WTC11 (cell line): ENCODE data around the gene BHLHE23. TPM values are rescaled to one million over a fixed set of nuclear protein-coding genes. Genes with fewer than 3 reads are reported as not detected.
A peak's percentile ranks its signal among the peaks of the same experiment; 100 is the strongest.

ENCODE experiments used
- ATAC-seq: fragments of 200-7000 bp; cut with Tn5 transposase; 2 replicates; pipeline ENCODE4 v1.10.0; 2021; ENCODE audit warnings: mild to moderate bottlenecking, moderate library complexity
- CTCF ChIA-PET: fragments of 300-600 bp; sonication (Branson Sonifier 250); formaldehyde crosslinking; loops from one replicate; lab custom pipeline; 2021; ENCODE audit warnings: antibody characterized with exemption; lab: Charles Lee
- POLR2A ChIA-PET: fragments of 350-600 bp; sonication (Branson Sonifier 250); formaldehyde crosslinking; loops from one replicate; lab custom pipeline; 2021; ENCODE audit warnings: antibody characterized with exemption; lab: Charles Lee
- DNase-seq: peaks from one replicate; pipeline ENCODE4 v3.0.0; 2021; ENCODE audit warnings: low spot score
- H3K27ac Mint-ChIP-seq: 2 replicates; pipeline ENCODE4 v1.8.0; 2021; ENCODE audit warnings: mixed read lengths
- H3K27me3 Mint-ChIP-seq: 2 replicates; pipeline ENCODE4 v1.8.0; 2021; ENCODE audit warnings: low read depth, mild to moderate bottlenecking, moderate library complexity, mixed read lengths
- H3K36me3 Mint-ChIP-seq: 2 replicates; pipeline ENCODE4 v1.8.0; 2021; ENCODE audit warnings: mixed read lengths
- H3K4me1 Mint-ChIP-seq: 2 replicates; pipeline ENCODE4 v1.8.0; 2022; ENCODE audit warnings: mixed read lengths
- H3K4me3 Mint-ChIP-seq: 2 replicates; pipeline ENCODE4 v1.8.0; 2021; ENCODE audit warnings: mild to moderate bottlenecking, moderate library complexity, mixed read lengths
- H3K9me3 Mint-ChIP-seq: 2 replicates; pipeline ENCODE4 v1.8.0; 2021; ENCODE audit warnings: mixed read lengths
- CBFB ChIP-seq: sonication (generic); formaldehyde crosslinking; IDR thresholded peaks from 2 replicates; pipeline ENCODE4 v1.8.1; 2022; ENCODE audit warnings: mild to moderate bottlenecking, low read depth, missing genetic modification reagents
- ELF4 ChIP-seq: sonication (generic); formaldehyde crosslinking; IDR thresholded peaks from 2 replicates; pipeline ENCODE4 v1.8.1; 2022; ENCODE audit warnings: low read depth, mild to moderate bottlenecking, moderate library complexity, missing genetic modification reagents
- FOXJ3 ChIP-seq: sonication (generic); formaldehyde crosslinking; IDR thresholded peaks from 2 replicates; pipeline ENCODE4 v1.9.0; 2021; ENCODE audit warnings: missing genetic modification reagents, mild to moderate bottlenecking, borderline replicate concordance
- GRHL2 ChIP-seq: fragments of 250-450 bp; sonication (Bioruptor Pico); IDR thresholded peaks from 2 replicates; pipeline ENCODE4 v1.8.0; 2022; ENCODE audit warnings: mild to moderate bottlenecking, moderate library complexity; ENCODE audit not compliant: insufficient replicate concordance, severe bottlenecking
- JAZF1 ChIP-seq: fragments of 250-450 bp; sonication (Bioruptor Pico); IDR thresholded peaks from 2 replicates; pipeline ENCODE4 v1.9.0; 2021; ENCODE audit warnings: moderate library complexity, mild to moderate bottlenecking, inconsistent platforms
- NFE2L1 ChIP-seq: sonication (generic); formaldehyde crosslinking; IDR thresholded peaks from 2 replicates; pipeline ENCODE4 v1.8.1; 2023; ENCODE audit warnings: missing genetic modification reagents
- RELA ChIP-seq: sonication (generic); formaldehyde crosslinking; IDR thresholded peaks from 2 replicates; pipeline ENCODE4 v1.8.1; 2022; ENCODE audit warnings: missing genetic modification reagents, mild to moderate bottlenecking, borderline replicate concordance
- TCF7 ChIP-seq: sonication (generic); formaldehyde crosslinking; IDR thresholded peaks from 2 replicates; pipeline ENCODE4 v1.8.0; 2022; ENCODE audit warnings: mild to moderate bottlenecking, low read depth, missing genetic modification reagents, moderate library complexity
- TP53 ChIP-seq: sonication (generic); formaldehyde crosslinking; IDR thresholded peaks from 2 replicates; pipeline ENCODE4 v1.8.1; 2023; ENCODE audit warnings: mild to moderate bottlenecking, missing genetic modification reagents
- ZNF232 ChIP-seq: sonication (generic); formaldehyde crosslinking; IDR thresholded peaks from 2 replicates; pipeline ENCODE4 v1.8.0; 2022; ENCODE audit warnings: mild to moderate bottlenecking, missing genetic modification reagents
- ZNF263 ChIP-seq: sonication (generic); formaldehyde crosslinking; IDR thresholded peaks from 2 replicates; pipeline ENCODE4 v1.8.1; 2022; ENCODE audit warnings: low read depth, mild to moderate bottlenecking, moderate library complexity, missing genetic modification reagents
- ZNF671 ChIP-seq: fragments of 250-450 bp; sonication (Bioruptor Pico); IDR thresholded peaks from 2 replicates; pipeline ENCODE4 v1.8.0; 2021; ENCODE audit warnings: mild to moderate bottlenecking
- total RNA-seq: library from RNA; stranded (reverse); gene quantifications from 3 replicates; pipeline ENCODE4 v1.2.3, GENCODE V29; 2021
- TF ChIP-seq, protein P1 (sequence below): fragments of 250-450 bp; sonication (Bioruptor Pico); IDR thresholded peaks from 2 replicates; pipeline ENCODE4 v1.9.0; 2021; ENCODE audit warnings: mild to moderate bottlenecking
- TF ChIP-seq, protein P2 (sequence below): fragments of 200-600 bp; IDR thresholded peaks from 2 replicates; pipeline ENCODE4 v1.8.0; 2022; ENCODE audit warnings: antibody characterized with exemption
- TF ChIP-seq, protein P3 (sequence below): sonication (generic); formaldehyde crosslinking; IDR thresholded peaks from 2 replicates; pipeline ENCODE4 v1.8.0; 2022; ENCODE audit warnings: mild to moderate bottlenecking, missing genetic modification reagents
- TF ChIP-seq, protein P4 (sequence below): sonication (generic); formaldehyde crosslinking; conservative IDR thresholded peaks from 2 replicates; pipeline ENCODE4 v1.8.1; 2022; ENCODE audit warnings: mild to moderate bottlenecking, missing genetic modification reagents
- TF ChIP-seq, protein P5 (sequence below): fragments of 250-450 bp; sonication (Bioruptor Pico); IDR thresholded peaks from 2 replicates; pipeline ENCODE4 v1.8.0; 2021; ENCODE audit warnings: mild to moderate bottlenecking
- TF ChIP-seq, protein P6 (sequence below): sonication (generic); formaldehyde crosslinking; IDR thresholded peaks from 2 replicates; pipeline ENCODE4 v1.8.1; 2022; ENCODE audit warnings: low read depth, missing genetic modification reagents, borderline replicate concordance
- TF ChIP-seq, protein P7 (sequence below): sonication (generic); formaldehyde crosslinking; IDR thresholded peaks from 2 replicates; pipeline ENCODE4 v1.8.0; 2023; ENCODE audit warnings: mild to moderate bottlenecking, missing genetic modification reagents

BHLHE23 gene
- total RNA-seq, 1 experiment from 2014 or later, result 1.3 TPM

DNA sequence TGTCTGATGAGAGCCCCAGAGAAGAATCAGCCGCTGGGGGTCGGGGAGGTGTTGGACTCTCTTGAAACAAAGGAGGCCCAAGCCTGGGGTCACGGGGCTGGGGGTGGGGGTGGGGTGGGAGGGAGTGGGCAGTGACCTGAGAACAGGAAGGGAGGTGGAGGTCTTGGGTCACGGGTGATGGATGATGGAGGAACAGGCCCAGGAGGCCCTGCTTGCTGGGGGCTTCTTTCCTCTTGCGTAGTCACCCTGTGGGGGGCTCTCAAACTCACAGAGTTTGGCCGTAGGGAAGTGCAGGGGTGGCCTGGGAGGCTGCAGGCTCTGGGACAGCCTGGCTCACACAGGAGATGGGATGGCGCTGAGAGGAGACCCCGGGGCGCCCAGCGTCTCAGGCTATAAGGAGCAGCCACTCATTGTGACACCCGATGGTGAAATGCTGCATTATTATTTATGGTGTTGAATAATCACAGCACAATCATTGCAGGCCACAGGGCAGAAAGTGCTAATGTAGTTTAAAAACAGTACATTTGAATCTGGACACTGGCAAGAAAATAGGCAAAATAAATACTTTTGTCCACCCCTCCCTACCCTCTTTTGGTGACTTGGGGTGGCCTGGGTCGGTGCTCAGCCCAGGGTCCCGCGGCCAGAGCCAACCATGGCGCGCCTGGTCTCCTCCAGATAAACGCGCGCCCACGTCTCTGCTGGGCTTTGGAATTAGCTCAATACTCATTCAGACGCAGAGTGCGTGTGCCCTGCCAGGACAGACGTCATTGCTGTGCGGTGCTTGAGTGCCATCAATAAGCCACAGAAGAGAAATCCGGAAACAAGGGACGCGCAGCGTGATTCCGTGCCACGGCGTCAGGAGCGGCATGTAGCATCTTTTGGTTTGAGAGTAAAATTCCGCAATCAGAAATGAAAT is 27.3 kb upstream of the BHLHE23 start:
- Mint-ChIP-seq H3K36me3 (no peaks in the 10 kb centered on the region), H3K27ac (peak overlapping the region; percentile 19; the same call in 1 of the 2 replicates), H3K9me3 (no peaks in the 10 kb centered on the region), H3K4me1 (peaks cover 50% of the 10 kb centered on the region), H3K27me3 (peaks cover 6% of the 10 kb centered on the region), H3K4me3 (no peak overlapping the region)
- DNase-seq (peak; percentile 9), ATAC-seq (no peak)
- CTCF ChIA-PET, result interaction anchor here (0.5 to 2.5 kb wide), 6 partner anchors 19 to 139 kb away, joined by 3 to 11 read pairs (median 4); no protein-coding TSS in a partner anchor
- TF ChIP-seq FOXJ3 (CRISPR knock-in tag), result no peak
- TF ChIP-seq CBFB (CRISPR knock-in tag), result no peak
- TF ChIP-seq, protein P1, sequence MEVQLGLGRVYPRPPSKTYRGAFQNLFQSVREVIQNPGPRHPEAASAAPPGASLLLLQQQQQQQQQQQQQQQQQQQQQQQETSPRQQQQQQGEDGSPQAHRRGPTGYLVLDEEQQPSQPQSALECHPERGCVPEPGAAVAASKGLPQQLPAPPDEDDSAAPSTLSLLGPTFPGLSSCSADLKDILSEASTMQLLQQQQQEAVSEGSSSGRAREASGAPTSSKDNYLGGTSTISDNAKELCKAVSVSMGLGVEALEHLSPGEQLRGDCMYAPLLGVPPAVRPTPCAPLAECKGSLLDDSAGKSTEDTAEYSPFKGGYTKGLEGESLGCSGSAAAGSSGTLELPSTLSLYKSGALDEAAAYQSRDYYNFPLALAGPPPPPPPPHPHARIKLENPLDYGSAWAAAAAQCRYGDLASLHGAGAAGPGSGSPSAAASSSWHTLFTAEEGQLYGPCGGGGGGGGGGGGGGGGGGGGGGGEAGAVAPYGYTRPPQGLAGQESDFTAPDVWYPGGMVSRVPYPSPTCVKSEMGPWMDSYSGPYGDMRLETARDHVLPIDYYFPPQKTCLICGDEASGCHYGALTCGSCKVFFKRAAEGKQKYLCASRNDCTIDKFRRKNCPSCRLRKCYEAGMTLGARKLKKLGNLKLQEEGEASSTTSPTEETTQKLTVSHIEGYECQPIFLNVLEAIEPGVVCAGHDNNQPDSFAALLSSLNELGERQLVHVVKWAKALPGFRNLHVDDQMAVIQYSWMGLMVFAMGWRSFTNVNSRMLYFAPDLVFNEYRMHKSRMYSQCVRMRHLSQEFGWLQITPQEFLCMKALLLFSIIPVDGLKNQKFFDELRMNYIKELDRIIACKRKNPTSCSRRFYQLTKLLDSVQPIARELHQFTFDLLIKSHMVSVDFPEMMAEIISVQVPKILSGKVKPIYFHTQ (CRISPR knock-in tag), result no peak
- TF ChIP-seq JAZF1 (CRISPR knock-in tag), result no peak
- no peak for TF ChIP-seq ZNF263
- TF ChIP-seq, protein P2, sequence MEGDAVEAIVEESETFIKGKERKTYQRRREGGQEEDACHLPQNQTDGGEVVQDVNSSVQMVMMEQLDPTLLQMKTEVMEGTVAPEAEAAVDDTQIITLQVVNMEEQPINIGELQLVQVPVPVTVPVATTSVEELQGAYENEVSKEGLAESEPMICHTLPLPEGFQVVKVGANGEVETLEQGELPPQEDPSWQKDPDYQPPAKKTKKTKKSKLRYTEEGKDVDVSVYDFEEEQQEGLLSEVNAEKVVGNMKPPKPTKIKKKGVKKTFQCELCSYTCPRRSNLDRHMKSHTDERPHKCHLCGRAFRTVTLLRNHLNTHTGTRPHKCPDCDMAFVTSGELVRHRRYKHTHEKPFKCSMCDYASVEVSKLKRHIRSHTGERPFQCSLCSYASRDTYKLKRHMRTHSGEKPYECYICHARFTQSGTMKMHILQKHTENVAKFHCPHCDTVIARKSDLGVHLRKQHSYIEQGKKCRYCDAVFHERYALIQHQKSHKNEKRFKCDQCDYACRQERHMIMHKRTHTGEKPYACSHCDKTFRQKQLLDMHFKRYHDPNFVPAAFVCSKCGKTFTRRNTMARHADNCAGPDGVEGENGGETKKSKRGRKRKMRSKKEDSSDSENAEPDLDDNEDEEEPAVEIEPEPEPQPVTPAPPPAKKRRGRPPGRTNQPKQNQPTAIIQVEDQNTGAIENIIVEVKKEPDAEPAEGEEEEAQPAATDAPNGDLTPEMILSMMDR, result no peak
- no peak for TF ChIP-seq GRHL2
- POLR2A ChIA-PET, result no interaction called here

DNA sequence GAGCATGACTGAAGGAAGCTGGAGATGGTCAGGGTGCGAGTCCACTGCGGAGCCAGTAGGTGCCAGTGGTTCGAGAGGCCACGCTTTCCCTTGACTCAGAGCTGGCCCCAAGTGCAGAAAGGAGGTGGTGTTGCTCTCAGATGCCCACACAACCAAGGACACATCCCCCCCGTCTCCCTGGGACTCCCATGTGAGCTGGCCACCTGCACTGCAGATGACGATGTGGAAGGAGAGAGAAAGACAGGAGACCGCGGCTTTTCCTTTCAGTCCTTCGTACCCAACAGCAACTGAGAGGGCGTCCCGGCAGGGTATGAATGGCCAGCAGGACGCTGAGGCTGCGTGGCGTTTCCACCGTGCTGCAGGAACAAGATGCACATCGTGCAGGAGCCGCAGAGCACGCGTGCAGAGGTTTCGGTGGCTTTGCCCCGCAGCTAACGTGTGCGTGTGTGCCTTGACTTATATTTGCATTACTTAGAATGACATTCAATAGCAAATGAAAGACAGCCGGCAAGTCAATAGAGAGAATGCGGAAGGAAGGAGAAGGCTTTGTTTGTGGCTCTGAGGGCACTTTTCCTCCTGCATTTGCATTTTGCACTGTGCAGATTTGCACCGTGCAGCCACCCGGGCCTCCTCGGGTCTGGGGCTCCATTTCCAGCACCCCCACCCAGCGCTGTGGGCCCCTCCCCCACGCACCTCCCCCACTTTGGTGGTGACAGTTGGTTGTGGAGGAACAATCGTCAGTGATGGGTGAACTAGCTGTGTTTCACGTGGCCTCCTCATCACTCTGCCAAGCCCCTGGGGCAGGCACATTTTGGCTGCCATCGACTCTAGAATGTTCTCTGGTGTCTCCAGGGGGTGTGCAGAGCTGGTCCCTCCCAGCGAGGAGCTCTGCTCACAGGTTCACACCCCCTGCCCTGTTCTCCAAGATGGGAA is 26.4 kb upstream of the BHLHE23 start:
- ChIA-PET POLR2A (no interaction called here), CTCF (interaction anchor here (0.8 to 2.5 kb wide), 12 partner anchors 18 to 276 kb away, joined by 3 to 15 read pairs (median 4); no protein-coding TSS in a partner anchor)
- peak; percentile 52 for DNase-seq
- peak overlapping the region; percentile 49 for H3K4me3 Mint-ChIP-seq
- peaks cover 6% of the 10 kb centered on the region for H3K27me3 Mint-ChIP-seq
- H3K4me1 Mint-ChIP-seq, result peaks cover 50% of the 10 kb centered on the region
- H3K9me3 Mint-ChIP-seq, result no peaks in the 10 kb centered on the region
- peak; percentile 13 for ATAC-seq
- no peaks in the 10 kb centered on the region for H3K36me3 Mint-ChIP-seq
- peak overlapping the region; percentile 91 for H3K27ac Mint-ChIP-seq
- TF ChIP-seq, protein P3, sequence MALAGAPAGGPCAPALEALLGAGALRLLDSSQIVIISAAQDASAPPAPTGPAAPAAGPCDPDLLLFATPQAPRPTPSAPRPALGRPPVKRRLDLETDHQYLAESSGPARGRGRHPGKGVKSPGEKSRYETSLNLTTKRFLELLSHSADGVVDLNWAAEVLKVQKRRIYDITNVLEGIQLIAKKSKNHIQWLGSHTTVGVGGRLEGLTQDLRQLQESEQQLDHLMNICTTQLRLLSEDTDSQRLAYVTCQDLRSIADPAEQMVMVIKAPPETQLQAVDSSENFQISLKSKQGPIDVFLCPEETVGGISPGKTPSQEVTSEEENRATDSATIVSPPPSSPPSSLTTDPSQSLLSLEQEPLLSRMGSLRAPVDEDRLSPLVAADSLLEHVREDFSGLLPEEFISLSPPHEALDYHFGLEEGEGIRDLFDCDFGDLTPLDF (CRISPR knock-in tag), result 0 out of 2 replicates have a peak, but pooled peaks have one; percentile 37
- TF ChIP-seq ZNF671 (CRISPR knock-in tag) (peak; percentile 32; the same call in 1 of the 2 replicates), CBFB (CRISPR knock-in tag) (no peak), TP53 (CRISPR knock-in tag) (no peak; the same call in 1 of the 2 replicates), ELF4 (no peak), RELA (CRISPR knock-in tag) (no peak), ZNF232 (CRISPR knock-in tag) (no peak), TCF7 (CRISPR knock-in tag) (no peak), NFE2L1 (0 out of 2 replicates have a peak, but pooled peaks have one; percentile 47)
- TF ChIP-seq, protein P4, sequence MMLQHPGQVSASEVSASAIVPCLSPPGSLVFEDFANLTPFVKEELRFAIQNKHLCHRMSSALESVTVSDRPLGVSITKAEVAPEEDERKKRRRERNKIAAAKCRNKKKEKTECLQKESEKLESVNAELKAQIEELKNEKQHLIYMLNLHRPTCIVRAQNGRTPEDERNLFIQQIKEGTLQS (CRISPR knock-in tag), result no peak
- TF ChIP-seq, protein P5, sequence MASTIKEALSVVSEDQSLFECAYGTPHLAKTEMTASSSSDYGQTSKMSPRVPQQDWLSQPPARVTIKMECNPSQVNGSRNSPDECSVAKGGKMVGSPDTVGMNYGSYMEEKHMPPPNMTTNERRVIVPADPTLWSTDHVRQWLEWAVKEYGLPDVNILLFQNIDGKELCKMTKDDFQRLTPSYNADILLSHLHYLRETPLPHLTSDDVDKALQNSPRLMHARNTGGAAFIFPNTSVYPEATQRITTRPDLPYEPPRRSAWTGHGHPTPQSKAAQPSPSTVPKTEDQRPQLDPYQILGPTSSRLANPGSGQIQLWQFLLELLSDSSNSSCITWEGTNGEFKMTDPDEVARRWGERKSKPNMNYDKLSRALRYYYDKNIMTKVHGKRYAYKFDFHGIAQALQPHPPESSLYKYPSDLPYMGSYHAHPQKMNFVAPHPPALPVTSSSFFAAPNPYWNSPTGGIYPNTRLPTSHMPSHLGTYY (CRISPR knock-in tag), result no peak
- TF ChIP-seq, protein P6, sequence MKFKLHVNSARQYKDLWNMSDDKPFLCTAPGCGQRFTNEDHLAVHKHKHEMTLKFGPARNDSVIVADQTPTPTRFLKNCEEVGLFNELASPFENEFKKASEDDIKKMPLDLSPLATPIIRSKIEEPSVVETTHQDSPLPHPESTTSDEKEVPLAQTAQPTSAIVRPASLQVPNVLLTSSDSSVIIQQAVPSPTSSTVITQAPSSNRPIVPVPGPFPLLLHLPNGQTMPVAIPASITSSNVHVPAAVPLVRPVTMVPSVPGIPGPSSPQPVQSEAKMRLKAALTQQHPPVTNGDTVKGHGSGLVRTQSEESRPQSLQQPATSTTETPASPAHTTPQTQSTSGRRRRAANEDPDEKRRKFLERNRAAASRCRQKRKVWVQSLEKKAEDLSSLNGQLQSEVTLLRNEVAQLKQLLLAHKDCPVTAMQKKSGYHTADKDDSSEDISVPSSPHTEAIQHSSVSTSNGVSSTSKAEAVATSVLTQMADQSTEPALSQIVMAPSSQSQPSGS, result 0 out of 2 replicates have a peak, but pooled peaks have one; percentile 53
- TF ChIP-seq, protein P7, sequence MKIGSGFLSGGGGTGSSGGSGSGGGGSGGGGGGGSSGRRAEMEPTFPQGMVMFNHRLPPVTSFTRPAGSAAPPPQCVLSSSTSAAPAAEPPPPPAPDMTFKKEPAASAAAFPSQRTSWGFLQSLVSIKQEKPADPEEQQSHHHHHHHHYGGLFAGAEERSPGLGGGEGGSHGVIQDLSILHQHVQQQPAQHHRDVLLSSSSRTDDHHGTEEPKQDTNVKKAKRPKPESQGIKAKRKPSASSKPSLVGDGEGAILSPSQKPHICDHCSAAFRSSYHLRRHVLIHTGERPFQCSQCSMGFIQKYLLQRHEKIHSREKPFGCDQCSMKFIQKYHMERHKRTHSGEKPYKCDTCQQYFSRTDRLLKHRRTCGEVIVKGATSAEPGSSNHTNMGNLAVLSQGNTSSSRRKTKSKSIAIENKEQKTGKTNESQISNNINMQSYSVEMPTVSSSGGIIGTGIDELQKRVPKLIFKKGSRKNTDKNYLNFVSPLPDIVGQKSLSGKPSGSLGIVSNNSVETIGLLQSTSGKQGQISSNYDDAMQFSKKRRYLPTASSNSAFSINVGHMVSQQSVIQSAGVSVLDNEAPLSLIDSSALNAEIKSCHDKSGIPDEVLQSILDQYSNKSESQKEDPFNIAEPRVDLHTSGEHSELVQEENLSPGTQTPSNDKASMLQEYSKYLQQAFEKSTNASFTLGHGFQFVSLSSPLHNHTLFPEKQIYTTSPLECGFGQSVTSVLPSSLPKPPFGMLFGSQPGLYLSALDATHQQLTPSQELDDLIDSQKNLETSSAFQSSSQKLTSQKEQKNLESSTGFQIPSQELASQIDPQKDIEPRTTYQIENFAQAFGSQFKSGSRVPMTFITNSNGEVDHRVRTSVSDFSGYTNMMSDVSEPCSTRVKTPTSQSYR (CRISPR knock-in tag), result peak; percentile 64
